ENCODE measurements around the gene BUD23.

Gene BUD23, protein sequence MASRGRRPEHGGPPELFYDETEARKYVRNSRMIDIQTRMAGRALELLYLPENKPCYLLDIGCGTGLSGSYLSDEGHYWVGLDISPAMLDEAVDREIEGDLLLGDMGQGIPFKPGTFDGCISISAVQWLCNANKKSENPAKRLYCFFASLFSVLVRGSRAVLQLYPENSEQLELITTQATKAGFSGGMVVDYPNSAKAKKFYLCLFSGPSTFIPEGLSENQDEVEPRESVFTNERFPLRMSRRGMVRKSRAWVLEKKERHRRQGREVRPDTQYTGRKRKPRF

DNA sequence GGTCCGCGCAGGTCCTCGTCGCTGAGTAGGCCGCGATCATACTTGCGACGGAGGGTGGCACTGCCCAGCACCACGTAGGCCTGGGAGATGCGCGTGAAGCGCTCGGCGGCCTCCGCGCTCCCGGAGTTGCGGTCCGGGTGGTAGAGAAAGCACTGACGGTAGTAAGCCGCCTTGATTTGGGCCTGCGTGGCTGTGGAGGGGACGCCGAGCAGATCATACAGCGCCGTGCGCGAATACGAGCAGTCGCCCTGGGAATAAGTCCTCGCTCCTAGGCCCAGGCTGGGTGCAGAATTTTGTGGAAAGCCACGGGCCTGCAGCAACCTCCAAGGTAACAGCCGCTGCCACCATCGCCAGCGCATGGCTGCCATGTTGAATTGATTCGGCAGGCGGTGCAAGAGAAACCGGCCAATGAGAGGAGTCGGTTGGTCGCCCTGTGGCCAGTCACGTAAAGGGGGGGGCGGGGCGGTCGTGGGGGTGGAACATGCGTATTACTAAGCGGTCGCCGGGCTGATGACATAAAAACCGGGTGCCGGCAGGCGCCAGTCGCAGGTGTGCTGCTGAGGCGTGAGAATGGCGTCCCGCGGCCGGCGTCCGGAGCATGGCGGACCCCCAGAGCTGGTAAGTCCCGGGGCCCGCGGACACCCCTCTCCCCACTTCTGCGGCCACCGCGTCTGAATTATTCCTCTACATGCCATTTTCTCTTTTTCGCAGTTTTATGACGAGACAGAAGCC lies at the start of gene BUD23, which contains the start of gene DNAJC30:
BUD23 (plus strand) TSS at position 542 of the 732 bp plus-strand sequence; CDS start at position 571, 29 bp downstream.
DNAJC30 (minus strand) TSS at position 398 of the 732 bp plus-strand sequence; CDS start at position 368, 30 bp downstream.
- peaks cover 16% of the 10 kb centered on the region for H3K36me3 ChIP-seq (ENCODE audit: control insufficient read depth, low read depth, low read length)
- H3K4me3 ChIP-seq (ENCODE audit: low read length): peak within 1 kb of the TSS; percentile 88
- no peaks in the 10 kb centered on the region for H3K9me3 ChIP-seq (ENCODE audit: control insufficient read depth, low read depth, low read length)
- H3K4me1 ChIP-seq (ENCODE audit: control insufficient read depth, low read depth, low read length): peaks cover 7% of the 10 kb centered on the region
- H3K27ac ChIP-seq (ENCODE audit: low read length): peak within 1 kb of the TSS; percentile 84
- no peaks in the 10 kb centered on the region for H3K27me3 ChIP-seq (ENCODE audit: control insufficient read depth, insufficient read depth, low read length)
- peak within 1 kb of the TSS; percentile 95 for H3K9ac ChIP-seq (ENCODE audit: low read length)

DNA sequence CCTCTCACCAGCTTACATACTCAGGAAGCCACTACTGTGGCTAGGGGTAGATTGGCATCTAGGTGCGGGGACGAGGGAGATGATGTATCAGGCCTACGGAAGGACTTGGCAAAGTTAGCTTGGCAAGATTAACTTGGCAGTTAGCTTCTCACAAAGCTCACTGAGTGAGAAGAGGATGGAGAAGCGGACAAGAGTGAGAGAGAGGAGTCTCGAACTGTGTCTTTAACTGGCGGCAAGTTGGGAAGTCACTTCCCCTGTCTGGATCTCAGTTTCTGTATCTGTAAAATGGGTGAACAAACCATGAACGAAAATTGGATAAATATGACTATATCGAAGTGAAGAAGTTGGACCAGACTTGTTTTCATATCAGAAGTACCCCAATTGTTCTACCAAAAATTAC lies 49.6 kb upstream of the BUD23 start:
- H3K9ac ChIP-seq (ENCODE audit: low read length): no peak overlapping the region
- no peaks in the 10 kb centered on the region for H3K9me3 ChIP-seq (ENCODE audit: control insufficient read depth, low read depth, low read length)
- no peaks in the 10 kb centered on the region for H3K27me3 ChIP-seq (ENCODE audit: control insufficient read depth, insufficient read depth, low read length)
- no peak overlapping the region for H3K27ac ChIP-seq (ENCODE audit: low read length)
- H3K4me3 ChIP-seq (ENCODE audit: low read length): no peak overlapping the region
- no peaks in the 10 kb centered on the region for H3K4me1 ChIP-seq (ENCODE audit: control insufficient read depth, low read depth, low read length)
- H3K36me3 ChIP-seq (ENCODE audit: control insufficient read depth, low read depth, low read length): no peaks in the 10 kb centered on the region

GRCh38 chr7:73635428-73636200 lies 47.8 kb upstream of the BUD23 start:
- H3K27ac ChIP-seq (ENCODE audit: low read length): no peak overlapping the region
- H3K4me1 ChIP-seq (ENCODE audit: control insufficient read depth, low read depth, low read length): no peaks in the 10 kb centered on the region
- H3K4me3 ChIP-seq (ENCODE audit: low read length): no peak overlapping the region
- no peaks in the 10 kb centered on the region for H3K27me3 ChIP-seq (ENCODE audit: control insufficient read depth, insufficient read depth, low read length)
- H3K9ac ChIP-seq (ENCODE audit: low read length): no peak overlapping the region
- H3K36me3 ChIP-seq (ENCODE audit: control insufficient read depth, low read depth, low read length): no peaks in the 10 kb centered on the region
- H3K9me3 ChIP-seq (ENCODE audit: control insufficient read depth, low read depth, low read length): no peaks in the 10 kb centered on the region

DNA sequence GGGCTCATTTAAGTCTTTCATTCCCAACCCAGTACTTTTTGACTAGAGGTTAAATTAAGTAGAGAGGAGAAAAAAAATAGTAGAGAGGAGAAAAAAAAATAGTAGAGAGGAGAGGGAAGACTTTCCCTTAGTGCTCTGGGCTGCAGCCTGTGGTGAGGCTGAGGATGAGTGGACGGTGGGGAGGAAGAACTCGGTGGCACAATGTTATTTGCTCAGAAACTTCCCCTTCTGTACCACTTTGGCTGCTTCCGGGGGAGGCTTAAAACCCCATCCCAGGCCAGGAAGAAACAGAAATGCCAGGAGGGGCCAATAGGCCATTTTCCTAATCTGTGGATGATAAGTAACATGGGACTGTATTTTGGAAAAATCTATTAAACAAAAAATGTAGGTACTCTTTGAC lies 44.5 kb upstream of the BUD23 start:
- Histone ChIP-seq H3K27ac (ENCODE audit: low read length) (no peak overlapping the region), H3K36me3 (ENCODE audit: control insufficient read depth, low read depth, low read length) (no peaks in the 10 kb centered on the region), H3K27me3 (ENCODE audit: control insufficient read depth, insufficient read depth, low read length) (no peaks in the 10 kb centered on the region), H3K4me1 (ENCODE audit: control insufficient read depth, low read depth, low read length) (no peaks in the 10 kb centered on the region), H3K4me3 (ENCODE audit: low read length) (no peak overlapping the region), H3K9me3 (ENCODE audit: control insufficient read depth, low read depth, low read length) (no peaks in the 10 kb centered on the region), H3K9ac (ENCODE audit: low read length) (no peak overlapping the region)

- no peak overlapping the region for H3K4me3 ChIP-seq (ENCODE audit: low read length)
- no peak overlapping the region for H3K9ac ChIP-seq (ENCODE audit: low read length)
- H3K9me3 ChIP-seq (ENCODE audit: control insufficient read depth, low read depth, low read length): no peaks in the 10 kb centered on the region
- H3K4me1 ChIP-seq (ENCODE audit: control insufficient read depth, low read depth, low read length): no peaks in the 10 kb centered on the region
- H3K27ac ChIP-seq (ENCODE audit: low read length): no peak overlapping the region
- H3K36me3 ChIP-seq (ENCODE audit: control insufficient read depth, low read depth, low read length): no peaks in the 10 kb centered on the region
- peaks cover 18% of the 10 kb centered on the region for H3K27me3 ChIP-seq (ENCODE audit: control insufficient read depth, insufficient read depth, low read length)
These were observed 40.6 kb upstream of the BUD23 start for GRCh38 chr7:73642834-73643233.

GRCh38 chr7:73644688-73645286 lies 38.6 kb upstream of the BUD23 start:
- no peak overlapping the region for H3K4me3 ChIP-seq (ENCODE audit: low read length)
- H3K27ac ChIP-seq (ENCODE audit: low read length): no peak overlapping the region
- no peaks in the 10 kb centered on the region for H3K36me3 ChIP-seq (ENCODE audit: control insufficient read depth, low read depth, low read length)
- no peaks in the 10 kb centered on the region for H3K4me1 ChIP-seq (ENCODE audit: control insufficient read depth, low read depth, low read length)
- H3K27me3 ChIP-seq (ENCODE audit: control insufficient read depth, insufficient read depth, low read length): peaks cover 37% of the 10 kb centered on the region
- H3K9me3 ChIP-seq (ENCODE audit: control insufficient read depth, low read depth, low read length): no peaks in the 10 kb centered on the region
- no peak overlapping the region for H3K9ac ChIP-seq (ENCODE audit: low read length)

- no peak overlapping the region for H3K9ac ChIP-seq (ENCODE audit: low read length)
- H3K27ac ChIP-seq (ENCODE audit: low read length): no peak overlapping the region
- H3K36me3 ChIP-seq (ENCODE audit: control insufficient read depth, low read depth, low read length): no peaks in the 10 kb centered on the region
- H3K4me1 ChIP-seq (ENCODE audit: control insufficient read depth, low read depth, low read length): no peaks in the 10 kb centered on the region
- peaks cover 40% of the 10 kb centered on the region for H3K27me3 ChIP-seq (ENCODE audit: control insufficient read depth, insufficient read depth, low read length)
- no peak overlapping the region for H3K4me3 ChIP-seq (ENCODE audit: low read length)
- H3K9me3 ChIP-seq (ENCODE audit: control insufficient read depth, low read depth, low read length): no peaks in the 10 kb centered on the region
These were observed 37.7 kb upstream of the BUD23 start for GRCh38 chr7:73645643-73646174.

GRCh38 chr7:73646785-73647724 lies 36.3 kb upstream of the BUD23 start:
- Histone ChIP-seq H3K9me3 (ENCODE audit: control insufficient read depth, low read depth, low read length) (no peaks in the 10 kb centered on the region), H3K27me3 (ENCODE audit: control insufficient read depth, insufficient read depth, low read length) (peaks cover 40% of the 10 kb centered on the region), H3K4me1 (ENCODE audit: control insufficient read depth, low read depth, low read length) (no peaks in the 10 kb centered on the region), H3K9ac (ENCODE audit: low read length) (no peak overlapping the region), H3K4me3 (ENCODE audit: low read length) (peak overlapping the region; percentile 32), H3K36me3 (ENCODE audit: control insufficient read depth, low read depth, low read length) (no peaks in the 10 kb centered on the region), H3K27ac (ENCODE audit: low read length) (no peak overlapping the region)

DNA sequence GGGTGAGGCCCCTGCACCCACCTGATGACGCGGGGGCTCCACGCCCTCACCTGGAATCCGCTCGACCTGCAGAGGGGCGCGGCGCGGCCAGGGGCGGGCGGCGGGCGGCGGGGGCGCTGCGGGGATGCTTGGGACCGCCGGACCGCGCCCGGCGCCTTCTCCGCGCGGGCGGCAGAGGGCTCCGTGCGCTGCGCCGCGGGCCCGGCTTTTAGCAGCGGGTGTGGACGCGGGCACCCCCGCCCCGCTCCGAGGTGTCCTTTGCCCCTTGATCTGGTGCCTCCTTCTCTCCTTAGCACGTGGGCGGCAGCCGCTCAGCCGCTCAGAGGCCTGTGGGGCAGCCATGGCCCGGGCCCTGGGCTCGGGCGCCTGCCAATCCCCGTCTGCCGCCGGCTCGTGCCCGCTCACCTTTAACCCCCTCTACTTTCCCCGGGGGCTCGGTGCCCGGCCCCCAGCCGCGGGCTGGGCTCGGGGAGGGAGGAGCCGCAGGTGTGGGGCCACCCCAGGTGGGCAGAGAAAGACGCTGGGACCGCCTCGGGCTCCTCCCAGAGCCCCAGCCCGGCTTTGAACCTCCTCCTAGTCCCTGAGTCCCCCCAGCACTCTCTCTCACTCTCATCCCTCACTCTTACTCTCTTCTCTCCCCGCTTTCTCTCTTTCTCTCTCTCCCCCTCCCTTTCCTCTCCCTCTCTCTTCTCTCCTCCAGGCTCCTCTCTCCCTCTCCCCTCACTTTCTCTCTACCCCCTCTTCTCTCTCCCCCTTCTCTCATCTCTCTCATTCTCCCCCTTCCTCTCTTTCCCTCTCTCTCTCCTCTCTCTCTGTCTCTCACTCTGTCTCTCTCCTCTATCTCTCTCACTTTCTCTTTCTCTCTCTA lies 35.4 kb upstream of the BUD23 start:
- H3K9me3 ChIP-seq (ENCODE audit: control insufficient read depth, low read depth, low read length): no peaks in the 10 kb centered on the region
- H3K9ac ChIP-seq (ENCODE audit: low read length): peak overlapping the region; percentile 54
- H3K36me3 ChIP-seq (ENCODE audit: control insufficient read depth, low read depth, low read length): no peaks in the 10 kb centered on the region
- H3K4me1 ChIP-seq (ENCODE audit: control insufficient read depth, low read depth, low read length): no peaks in the 10 kb centered on the region
- peaks cover 40% of the 10 kb centered on the region for H3K27me3 ChIP-seq (ENCODE audit: control insufficient read depth, insufficient read depth, low read length)
- H3K4me3 ChIP-seq (ENCODE audit: low read length): peak overlapping the region; percentile 62
- no peak overlapping the region for H3K27ac ChIP-seq (ENCODE audit: low read length)
